Upper lobe of right lung (tissue), 1 donor: ENCODE data around the gene CACUL1. TPM values are rescaled to one million over a fixed set of nuclear protein-coding genes. Genes with fewer than 3 reads are reported as not detected.

Experiments used
- ATAC-seq: fragments of 200-7000 bp; cut with Tn5 transposase; one replicate; pipeline ENCODE4 v1.9.1; 2020; ENCODE audit warnings: mild to moderate bottlenecking, moderate library complexity
- DNase-seq: peaks from one replicate; pipeline ENCODE4 v3.0.0-alpha.2; 2020
- H3K27ac ChIP-seq: fragments of 200-600 bp; one replicate; pipeline ENCODE4 v1.8.0; 2022
- H3K27me3 ChIP-seq: fragments of 200-600 bp; one replicate; pipeline ENCODE4 v1.8.0; 2022; ENCODE audit warnings: mild to moderate bottlenecking
- H3K36me3 ChIP-seq: fragments of 200-600 bp; one replicate; pipeline ENCODE4 v1.8.0; 2022
- H3K4me1 ChIP-seq: fragments of 200-600 bp; one replicate; pipeline ENCODE4 v1.8.0; 2022
- H3K4me3 ChIP-seq: fragments of 200-600 bp; one replicate; pipeline ENCODE4 v1.8.0; 2022; ENCODE audit warnings: mild to moderate bottlenecking
- H3K9me3 ChIP-seq: fragments of 200-600 bp; one replicate; pipeline ENCODE4 v1.8.0; 2022
- intact Hi-C: fragments of 100-400 bp; cut with DNase I; formaldehyde crosslinking; loops from one replicate; pipeline ENCODE4 v1.11.0; 2022
- total RNA-seq: library from RNA; stranded (reverse); fragmentation: NEBNext Ultra II Directional; extraction: Animal tissue kit (Norgen Biotek cat#: 25700); gene quantifications from one replicate; pipeline ENCODE4 v1.2.1, GENCODE V29; 2021
- TF ChIP-seq, protein P1 (sequence below): fragments of 200-600 bp; IDR thresholded peaks from one replicate; pipeline ENCODE4 v1.8.0; 2022; ENCODE audit warnings: antibody characterized with exemption
- donor health status: DM: no; HTN: yes; CAD: no; lungs with severe emphysema.

Gene CACUL1
- total RNA-seq, 1 donor from 2014 or later = 47.7 TPM

DNA sequence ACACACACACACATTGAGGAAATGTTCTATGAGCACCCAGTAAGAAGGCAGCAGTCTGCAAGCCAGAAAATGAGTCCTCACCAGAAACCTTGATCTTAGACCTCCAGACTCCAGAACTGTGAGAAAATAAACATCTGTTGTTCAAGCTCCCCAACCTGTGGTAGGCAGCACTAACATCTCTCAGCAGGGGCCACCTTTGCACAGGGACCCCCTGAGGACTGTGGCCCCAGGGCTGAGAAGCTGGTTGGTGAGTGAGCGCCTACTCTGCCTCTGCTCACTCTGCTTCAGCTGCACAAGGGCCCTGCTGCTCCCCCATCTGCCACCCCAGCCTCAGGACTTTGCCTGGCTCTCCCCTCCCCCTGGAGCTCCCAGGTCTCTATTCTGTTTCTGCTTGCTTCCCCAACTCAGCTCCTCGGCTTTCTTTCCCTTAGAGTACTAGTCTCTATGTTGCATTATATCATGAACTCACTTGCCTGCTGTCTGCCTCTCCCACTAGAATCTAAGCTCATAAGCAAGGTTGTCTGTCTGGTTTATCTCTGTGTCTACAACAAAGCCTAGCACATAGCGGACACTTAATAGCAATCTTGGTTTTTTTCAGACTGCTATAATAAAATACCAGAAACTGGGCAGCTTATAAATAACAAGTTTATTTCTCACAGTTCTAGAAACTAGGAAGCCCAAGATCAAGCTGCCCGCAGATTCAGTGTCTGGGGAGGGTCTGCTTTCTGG, 118.9 kb downstream of the CACUL1 start:
- Histone ChIP-seq H3K27me3 (no peaks in the 10 kb centered on the region), H3K9me3 (no peaks in the 10 kb centered on the region), H3K27ac (no peak overlapping the region), H3K4me3 (no peak overlapping the region), H3K4me1 (no peaks in the 10 kb centered on the region), H3K36me3 (no peaks in the 10 kb centered on the region)
- no peak for ATAC-seq
- intact Hi-C loops = no loop called here
- TF ChIP-seq, protein P1, sequence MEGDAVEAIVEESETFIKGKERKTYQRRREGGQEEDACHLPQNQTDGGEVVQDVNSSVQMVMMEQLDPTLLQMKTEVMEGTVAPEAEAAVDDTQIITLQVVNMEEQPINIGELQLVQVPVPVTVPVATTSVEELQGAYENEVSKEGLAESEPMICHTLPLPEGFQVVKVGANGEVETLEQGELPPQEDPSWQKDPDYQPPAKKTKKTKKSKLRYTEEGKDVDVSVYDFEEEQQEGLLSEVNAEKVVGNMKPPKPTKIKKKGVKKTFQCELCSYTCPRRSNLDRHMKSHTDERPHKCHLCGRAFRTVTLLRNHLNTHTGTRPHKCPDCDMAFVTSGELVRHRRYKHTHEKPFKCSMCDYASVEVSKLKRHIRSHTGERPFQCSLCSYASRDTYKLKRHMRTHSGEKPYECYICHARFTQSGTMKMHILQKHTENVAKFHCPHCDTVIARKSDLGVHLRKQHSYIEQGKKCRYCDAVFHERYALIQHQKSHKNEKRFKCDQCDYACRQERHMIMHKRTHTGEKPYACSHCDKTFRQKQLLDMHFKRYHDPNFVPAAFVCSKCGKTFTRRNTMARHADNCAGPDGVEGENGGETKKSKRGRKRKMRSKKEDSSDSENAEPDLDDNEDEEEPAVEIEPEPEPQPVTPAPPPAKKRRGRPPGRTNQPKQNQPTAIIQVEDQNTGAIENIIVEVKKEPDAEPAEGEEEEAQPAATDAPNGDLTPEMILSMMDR = no peak
- no peak for DNase-seq

DNA sequence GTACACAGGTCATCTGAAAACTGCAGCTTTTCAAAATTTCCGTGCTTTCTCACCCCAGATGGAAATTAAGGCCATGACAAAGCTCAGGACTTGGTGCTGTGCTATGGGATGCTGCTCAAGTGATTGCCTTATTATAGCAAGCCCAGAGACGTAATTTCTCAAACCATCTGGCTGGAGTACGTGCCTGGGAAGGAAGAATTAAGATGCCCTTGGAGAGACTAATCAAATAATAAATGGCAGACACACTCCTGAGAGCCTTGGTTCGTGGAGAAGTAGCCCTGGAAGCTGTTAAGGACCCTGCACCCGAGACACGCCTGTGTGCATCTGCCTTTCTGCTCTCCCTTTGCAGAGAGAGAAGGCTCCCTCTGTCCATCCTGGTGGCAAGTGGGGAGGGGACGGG, 121.0 kb downstream of the CACUL1 start:
- H3K27ac ChIP-seq = no peak overlapping the region
- no peaks in the 10 kb centered on the region for H3K27me3 ChIP-seq
- no peaks in the 10 kb centered on the region for H3K4me1 ChIP-seq
- TF ChIP-seq, protein P1 = no peak
- H3K9me3 ChIP-seq = no peaks in the 10 kb centered on the region
- DNase-seq (no peak), ATAC-seq (no peak)
- intact Hi-C loops = no loop called here
- no peaks in the 10 kb centered on the region for H3K36me3 ChIP-seq
- H3K4me3 ChIP-seq = no peak overlapping the region

DNA sequence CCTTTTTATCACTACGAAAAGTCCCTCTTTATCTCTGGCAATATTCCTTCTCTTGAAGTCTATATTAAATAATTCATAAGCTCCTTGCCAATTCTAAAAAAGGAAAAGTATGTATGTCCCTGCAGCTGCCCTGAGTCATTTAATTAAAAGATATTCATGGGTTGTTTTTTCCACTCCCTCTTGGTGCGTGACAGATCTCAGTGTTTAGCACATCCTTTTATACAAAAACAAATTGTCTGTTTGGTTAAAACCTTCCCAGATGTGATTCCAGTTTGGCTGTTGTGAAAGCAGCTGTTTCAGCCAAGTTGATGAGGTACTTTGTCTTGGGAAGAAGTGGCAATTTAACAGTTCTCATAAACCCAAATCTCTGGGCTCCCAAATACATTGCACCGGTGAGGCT, 125.6 kb downstream of the CACUL1 start:
- Histone ChIP-seq H3K36me3 (no peaks in the 10 kb centered on the region), H3K4me3 (no peak overlapping the region), H3K4me1 (no peaks in the 10 kb centered on the region), H3K9me3 (no peaks in the 10 kb centered on the region), H3K27ac (no peak overlapping the region), H3K27me3 (no peaks in the 10 kb centered on the region)
- DNase-seq (no peak), ATAC-seq (no peak)
- TF ChIP-seq, protein P1 = no peak
- intact Hi-C loops = no loop called here

DNA sequence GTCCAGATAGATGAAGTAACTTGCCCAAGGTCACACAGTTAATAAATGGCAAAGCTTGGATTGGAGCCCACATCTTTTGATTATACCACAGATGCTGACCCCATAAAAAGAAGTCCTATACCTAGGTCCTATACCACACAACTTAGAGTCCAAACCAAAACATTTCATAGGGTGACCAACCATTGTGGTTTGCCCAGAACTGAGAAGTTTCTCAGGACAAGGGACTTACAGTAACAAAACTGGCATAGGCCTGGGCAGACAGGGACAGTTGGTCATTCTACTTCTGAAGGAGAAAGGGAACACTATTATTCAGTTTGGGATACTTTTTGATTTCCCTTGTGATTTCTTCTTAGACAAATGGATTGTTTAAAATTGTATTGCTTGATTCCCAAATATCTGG, 126.4 kb downstream of the CACUL1 start:
- Histone ChIP-seq H3K9me3 (no peaks in the 10 kb centered on the region), H3K27me3 (no peaks in the 10 kb centered on the region), H3K27ac (no peak overlapping the region), H3K4me3 (no peak overlapping the region), H3K4me1 (no peaks in the 10 kb centered on the region), H3K36me3 (no peaks in the 10 kb centered on the region)
- DNase-seq (no peak), ATAC-seq (no peak)
- intact Hi-C loops = no loop called here
- TF ChIP-seq, protein P1 = no peak

DNA sequence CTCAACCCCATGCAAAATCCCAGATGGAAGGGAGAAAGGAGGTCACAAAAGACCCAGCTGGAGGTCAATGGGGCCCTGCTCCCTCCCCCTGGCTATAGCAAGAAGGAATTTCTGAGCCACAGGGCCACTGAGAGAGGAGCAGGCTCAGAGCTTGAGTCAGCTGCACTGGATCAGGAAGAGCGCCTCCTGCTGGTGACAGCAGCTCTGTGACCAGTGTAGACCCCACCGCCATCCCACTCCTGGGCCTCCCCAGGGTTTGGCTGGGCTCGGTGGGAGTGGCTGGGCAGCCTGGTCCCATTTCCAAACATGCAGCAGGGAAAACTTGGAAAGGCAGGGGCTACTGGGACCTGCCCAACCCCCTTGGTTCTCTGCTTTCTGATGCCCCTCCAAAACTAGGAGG, 127.8 kb downstream of the CACUL1 start:
- TF ChIP-seq, protein P1 = no peak

More for the DNA sequence above, 127.8 kb downstream of the CACUL1 start:
- Histone ChIP-seq H3K4me1 (no peaks in the 10 kb centered on the region), H3K27ac (no peak overlapping the region), H3K4me3 (no peak overlapping the region), H3K27me3 (no peaks in the 10 kb centered on the region), H3K36me3 (no peaks in the 10 kb centered on the region), H3K9me3 (no peaks in the 10 kb centered on the region)
- no peak for ATAC-seq
- intact Hi-C loops = no loop called here
- DNase-seq = no peak

Other genes with a start within 250 kb of the CACUL1 start
- gene PRLHR, start 159.3 kb downstream of the CACUL1 start, total RNA-seq = not detected